Measurements from ENCODE around the gene FSD1. TPM values are rescaled to one million over a fixed set of nuclear protein-coding genes. Genes with fewer than 3 reads are reported as not detected.
"Not testable (repeated sequence)": the region's sequence is repeated elsewhere in the genome, so short reads cannot be mapped to it uniquely, and the experiment has no call there.

The FSD1 gene
- total and polyA plus RNA-seq, 4 donors: 0.31 to 1.1 (median 0.48) TPM

DNA sequence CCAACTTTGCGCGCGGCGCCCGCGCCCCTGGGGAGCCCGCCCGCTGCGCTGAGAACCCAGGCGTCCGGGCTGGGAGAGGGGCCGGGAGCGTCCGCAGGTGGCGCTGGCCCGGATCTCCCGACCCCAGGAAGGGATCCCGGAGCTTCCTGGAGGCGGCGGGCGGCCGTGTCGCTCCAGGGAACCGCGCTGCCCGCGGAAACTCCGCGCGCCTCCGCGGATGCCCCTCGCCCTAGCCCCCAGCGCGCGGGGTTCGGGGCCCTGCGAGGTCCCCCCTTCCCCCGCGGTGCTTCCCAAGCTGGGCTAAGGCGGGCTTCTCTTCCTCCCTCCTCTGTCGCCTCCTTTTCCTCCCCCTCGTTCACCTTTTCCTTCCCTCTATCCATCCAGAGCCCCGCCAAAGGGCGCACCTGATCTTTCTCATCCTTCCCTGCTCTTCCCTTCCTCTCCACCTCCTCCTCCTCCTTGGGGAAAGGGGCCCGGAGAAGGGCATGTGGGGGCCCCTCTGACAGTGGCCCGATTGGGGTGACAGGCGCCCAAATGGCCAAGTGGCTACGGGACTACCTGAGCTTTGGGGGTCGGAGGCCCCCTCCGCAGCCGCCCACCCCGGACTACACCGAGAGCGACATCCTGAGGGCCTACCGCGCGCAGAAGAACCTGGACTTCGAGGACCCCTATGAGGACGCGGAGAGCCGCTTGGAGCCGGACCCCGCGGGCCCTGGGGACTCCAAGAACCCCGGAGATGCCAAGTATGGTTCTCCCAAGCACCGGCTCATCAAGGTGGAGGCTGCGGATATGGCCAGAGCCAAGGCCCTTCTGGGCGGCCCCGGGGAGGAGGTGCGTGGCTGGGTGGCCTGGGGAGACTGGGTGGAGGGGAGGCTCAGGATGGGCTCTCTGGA, 24.6 kb upstream of the FSD1 start:
- Histone ChIP-seq H3K27ac (ENCODE audit: low read depth in 1 of 2, low read length in 1 of 2) (no peak overlapping the region), H3K36me3 (ENCODE audit: control insufficient read depth in 4 of 4, insufficient read depth in 4 of 4, low read length in 4 of 4) (no peaks in the 10 kb centered on the region), H3K4me1 (ENCODE audit: control insufficient read depth in 5 of 5, insufficient read depth in 5 of 5, low read length in 5 of 5) (peaks cover 0 to 7% (median 3%) of the 10 kb centered on the region in 5 donors), H3K9ac (ENCODE audit: insufficient read depth in 1 of 2, low read length in 2 of 2) (no peak overlapping the region), H3K4me3 (no peak overlapping the region), H3K27me3 (ENCODE audit: control insufficient read depth in 3 of 3, insufficient read depth in 3 of 3, low read length in 2 of 3) (peaks cover 15 to 24% (median 22%) of the 10 kb centered on the region in 3 donors), H3K9me3 (ENCODE audit: control insufficient read depth in 4 of 4, insufficient read depth in 3 of 4, low read length in 3 of 4) (peaks cover 0 to 1% (median 0%) of the 10 kb centered on the region in 4 donors)
- DNase-seq (no peak), ATAC-seq (ENCODE audit: insufficient read depth, low FRiP score) (no peak)
- TF ChIP-seq, protein P1, sequence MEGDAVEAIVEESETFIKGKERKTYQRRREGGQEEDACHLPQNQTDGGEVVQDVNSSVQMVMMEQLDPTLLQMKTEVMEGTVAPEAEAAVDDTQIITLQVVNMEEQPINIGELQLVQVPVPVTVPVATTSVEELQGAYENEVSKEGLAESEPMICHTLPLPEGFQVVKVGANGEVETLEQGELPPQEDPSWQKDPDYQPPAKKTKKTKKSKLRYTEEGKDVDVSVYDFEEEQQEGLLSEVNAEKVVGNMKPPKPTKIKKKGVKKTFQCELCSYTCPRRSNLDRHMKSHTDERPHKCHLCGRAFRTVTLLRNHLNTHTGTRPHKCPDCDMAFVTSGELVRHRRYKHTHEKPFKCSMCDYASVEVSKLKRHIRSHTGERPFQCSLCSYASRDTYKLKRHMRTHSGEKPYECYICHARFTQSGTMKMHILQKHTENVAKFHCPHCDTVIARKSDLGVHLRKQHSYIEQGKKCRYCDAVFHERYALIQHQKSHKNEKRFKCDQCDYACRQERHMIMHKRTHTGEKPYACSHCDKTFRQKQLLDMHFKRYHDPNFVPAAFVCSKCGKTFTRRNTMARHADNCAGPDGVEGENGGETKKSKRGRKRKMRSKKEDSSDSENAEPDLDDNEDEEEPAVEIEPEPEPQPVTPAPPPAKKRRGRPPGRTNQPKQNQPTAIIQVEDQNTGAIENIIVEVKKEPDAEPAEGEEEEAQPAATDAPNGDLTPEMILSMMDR (IDR thresholded peaks at IDR 0.05; ENCODE audit: control extremely low read depth, extremely low read depth): no peak
- WGBS, 2 donors: 4 to 5% methylated on average over 62 to 71 of the region's 71 CpGs

DNA sequence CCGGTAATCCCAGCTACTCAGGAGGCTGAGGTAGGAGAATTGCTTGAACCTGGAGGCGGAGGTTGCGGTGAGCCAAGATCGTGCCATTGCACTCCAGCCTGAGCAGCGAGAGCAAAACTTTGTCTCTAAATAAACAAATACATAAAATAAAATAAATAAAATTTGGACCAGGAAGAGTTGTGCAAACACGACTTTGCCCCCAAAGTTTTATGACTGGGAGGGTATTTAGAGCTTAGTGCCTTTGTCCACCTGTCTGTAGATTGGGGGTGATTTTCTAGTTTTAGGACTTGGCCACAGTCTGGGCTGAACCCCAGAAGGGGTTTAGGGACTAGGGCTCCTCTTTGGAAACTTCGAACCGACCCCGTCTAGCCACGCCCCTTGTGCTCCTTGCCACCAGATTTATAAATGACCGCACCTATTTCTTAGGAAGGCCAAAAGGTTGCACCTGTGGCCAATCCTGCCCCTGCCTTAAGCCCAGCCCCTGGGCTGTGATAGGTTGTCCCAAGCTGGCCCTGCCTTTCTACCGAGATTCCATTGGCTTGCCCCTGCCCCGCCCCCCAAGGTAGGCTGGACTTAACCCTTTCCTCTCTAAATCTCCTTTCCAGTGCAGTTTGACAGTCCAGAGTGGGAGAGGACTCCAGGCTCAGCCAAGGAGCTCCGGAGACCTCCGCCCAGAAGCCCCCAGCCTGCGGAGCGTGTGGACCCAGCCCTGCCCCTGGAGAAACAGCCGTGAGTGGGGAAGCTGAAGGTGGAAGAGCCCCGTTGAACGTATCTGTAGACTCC, 20.0 kb upstream of the FSD1 start:
- no peaks in the 10 kb centered on the region for H3K36me3 ChIP-seq (ENCODE audit: control insufficient read depth in 4 of 4, insufficient read depth in 4 of 4, low read length in 4 of 4)
- peaks cover 9 to 22% (median 16%) of the 10 kb centered on the region in 3 donors for H3K27me3 ChIP-seq (ENCODE audit: control insufficient read depth in 3 of 3, insufficient read depth in 3 of 3, low read length in 2 of 3)
- H3K27ac ChIP-seq (ENCODE audit: low read depth in 1 of 2, low read length in 1 of 2): no peak overlapping the region
- WGBS, 2 donors: 40 to 46% methylated on average over 20 of the region's 20 CpGs
- DNase-seq: no peak
- ATAC-seq (ENCODE audit: insufficient read depth, low FRiP score): no peak
- no peak overlapping the region for H3K4me3 ChIP-seq
- H3K9ac ChIP-seq (ENCODE audit: insufficient read depth in 1 of 2, low read length in 2 of 2): no peak overlapping the region
- TF ChIP-seq, protein P1 (IDR thresholded peaks at IDR 0.05; ENCODE audit: control extremely low read depth, extremely low read depth): no peak
- peaks cover 0 to 4% (median 2%) of the 10 kb centered on the region in 5 donors for H3K4me1 ChIP-seq (ENCODE audit: control insufficient read depth in 5 of 5, insufficient read depth in 5 of 5, low read length in 5 of 5)
- H3K9me3 ChIP-seq (ENCODE audit: control insufficient read depth in 4 of 4, insufficient read depth in 3 of 4, low read length in 3 of 4): no peaks in the 10 kb centered on the region

DNA sequence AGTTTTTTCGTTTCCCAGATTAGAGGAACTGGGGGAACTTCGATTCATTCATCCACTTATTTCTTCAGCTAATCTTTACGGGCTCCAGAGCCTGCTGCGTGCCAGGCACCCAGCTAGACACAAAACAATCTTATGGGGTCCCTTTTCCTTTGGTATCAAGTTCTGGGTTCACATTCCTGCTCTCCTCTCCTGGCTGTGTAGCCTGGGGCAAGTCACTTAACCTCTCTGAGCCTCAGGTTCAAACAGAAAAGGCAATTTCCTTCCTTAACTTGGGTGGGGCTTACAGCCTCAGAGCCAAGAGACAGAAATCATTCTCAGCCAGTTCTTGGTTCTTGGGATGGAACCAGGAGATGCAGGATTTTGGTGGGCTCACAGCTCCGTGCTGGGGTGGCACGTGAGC, 19.4 kb upstream of the FSD1 start:
- ATAC-seq (ENCODE audit: insufficient read depth, low FRiP score) (no peak), DNase-seq (no peak)
- Histone ChIP-seq H3K4me3 (no peak overlapping the region), H3K36me3 (ENCODE audit: control insufficient read depth in 4 of 4, insufficient read depth in 4 of 4, low read length in 4 of 4) (no peaks in the 10 kb centered on the region), H3K9ac (ENCODE audit: insufficient read depth in 1 of 2, low read length in 2 of 2) (no peak overlapping the region), H3K27ac (ENCODE audit: low read depth in 1 of 2, low read length in 1 of 2) (no peak overlapping the region), H3K9me3 (ENCODE audit: control insufficient read depth in 4 of 4, insufficient read depth in 3 of 4, low read length in 3 of 4) (no peaks in the 10 kb centered on the region), H3K4me1 (ENCODE audit: control insufficient read depth in 5 of 5, insufficient read depth in 5 of 5, low read length in 5 of 5) (no peaks in the 10 kb centered on the region), H3K27me3 (ENCODE audit: control insufficient read depth in 3 of 3, insufficient read depth in 3 of 3, low read length in 2 of 3) (peaks cover 5 to 18% (median 13%) of the 10 kb centered on the region in 3 donors)
- TF ChIP-seq, protein P1 (IDR thresholded peaks at IDR 0.05; ENCODE audit: control extremely low read depth, extremely low read depth): no peak
- WGBS, 2 donors: 71 to 79% methylated on average over 6 of the region's 6 CpGs

DNA sequence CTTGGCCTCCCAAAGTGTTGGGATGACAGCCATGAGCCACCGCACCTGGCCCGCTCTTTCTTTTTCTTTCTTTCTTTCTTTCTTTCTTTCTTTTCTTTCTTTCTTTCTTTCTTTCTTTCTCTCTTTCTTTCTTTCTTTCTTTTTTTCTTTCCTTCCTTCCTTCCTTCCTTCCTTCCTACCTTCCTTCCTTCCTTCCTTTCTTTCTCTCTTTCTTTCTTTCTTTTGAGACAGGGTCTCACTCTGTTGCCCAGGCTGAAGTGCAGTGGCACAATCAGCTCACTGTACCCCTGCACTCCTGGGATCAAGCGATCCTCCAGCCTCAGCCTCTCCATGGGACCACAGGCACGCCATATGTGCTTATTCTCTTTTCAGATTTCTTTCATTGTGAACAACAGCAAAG, 18.3 kb upstream of the FSD1 start:
- H3K9me3 ChIP-seq (ENCODE audit: control insufficient read depth in 4 of 4, insufficient read depth in 3 of 4, low read length in 3 of 4); H3K36me3 ChIP-seq (ENCODE audit: control insufficient read depth in 4 of 4, insufficient read depth in 4 of 4, low read length in 4 of 4); H3K4me3 ChIP-seq; H3K27me3 ChIP-seq (ENCODE audit: control insufficient read depth in 3 of 3, insufficient read depth in 3 of 3, low read length in 2 of 3); H3K4me1 ChIP-seq (ENCODE audit: control insufficient read depth in 5 of 5, insufficient read depth in 5 of 5, low read length in 5 of 5); H3K27ac ChIP-seq (ENCODE audit: low read depth in 1 of 2, low read length in 1 of 2); DNase-seq; H3K9ac ChIP-seq (ENCODE audit: insufficient read depth in 1 of 2, low read length in 2 of 2); ATAC-seq (ENCODE audit: insufficient read depth, low FRiP score): not testable (repeated sequence)
- 82 to 87% methylated on average over 4 of the region's 4 CpGs for WGBS, 2 donors
